Uterus (tissue), 4 donors: ENCODE measurements around the gene PAK1. TPM values are rescaled to one million over a fixed set of nuclear protein-coding genes. Genes with fewer than 3 reads are reported as not detected.
"Not testable (repeated sequence)": the region's sequence is repeated elsewhere in the genome, so short reads cannot be mapped to it uniquely, and the experiment has no call there.

ENCODE experiments used
- DNase-seq, 2 donors: peaks; one replicate each; pipeline ENCODE4 v3.0.0-alpha.2; 2019 to 2020
- H3K27ac ChIP-seq, 2 donors: fragments of 200-600 bp; sonication (generic); 1 replicate in 1 of 2; 2 replicates in 1 of 2; pipeline ENCODE4 v1.5.1; 2016 to 2018
- H3K27me3 ChIP-seq, 2 donors: fragments of 200-600 bp; sonication (generic); one replicate each; pipeline ENCODE4 v1.5.1; 2018 to 2019; ENCODE audit warnings: control low read depth in 1 of 2
- H3K36me3 ChIP-seq, 2 donors: fragments of 200-600 bp; sonication (generic); one replicate each; pipeline ENCODE4 v1.5.1; 2019; ENCODE audit warnings: control low read depth in 1 of 2
- H3K4me1 ChIP-seq, 2 donors: fragments of 200-600 bp; sonication (generic); one replicate each; pipeline ENCODE4 v1.5.1; 2018 to 2019; ENCODE audit warnings: control low read depth in 1 of 2
- H3K4me3 ChIP-seq, 2 donors: fragments of 200-600 bp; sonication (generic); 1 replicate in 1 of 2; 2 replicates in 1 of 2; pipeline ENCODE4 v1.5.1; 2018 to 2019; ENCODE audit warnings: mild to moderate bottlenecking in 1 of 2
- H3K9me3 ChIP-seq, 2 donors: fragments of 200-600 bp; sonication (generic); one replicate each; pipeline ENCODE4 v1.5.1; 2019; ENCODE audit warnings: control low read depth in 1 of 2
- CTCF ChIP-seq, 4 experiments: fragments of 200-600 bp in 2 of 4; fragments of 450-650 bp in 2 of 4; sonication (generic) in 2 of 4; IDR thresholded peaks; one replicate each; pipeline ENCODE4 v1.5.1; 2016 to 2019; ENCODE audit warnings: antibody characterized with exemption in 4 of 4, mild to moderate bottlenecking in 2 of 4, moderate library complexity in 1 of 4
- POLR2A ChIP-seq, 2 donors: fragments of 450-650 bp; IDR thresholded peaks; one replicate each; pipeline ENCODE4 v1.6.1; 2016; ENCODE audit warnings: antibody characterized with exemption in 2 of 2, mild to moderate bottlenecking in 1 of 2, moderate library complexity in 1 of 2
- intact Hi-C: fragments of 100-400 bp; cut with DNase I; formaldehyde crosslinking; loops from one replicate; pipeline ENCODE4 v1.15.1; 2023; ENCODE audit warnings: low total_unique reads
- total RNA-seq, 4 donors: library from RNA; depleted of rRNA in 3 of 4; stranded (reverse); fragments of >200 nt in 3 of 4; gene quantifications; one replicate each; pipeline versions ENCODE4 v1.1.0 to v1.2.4, GENCODE V29; 2014 to 2023
- donor health status: DM: yes; HTN: yes; CAD: no.

PAK1 gene
- total RNA-seq, 4 donors from 2014 or later: 17.4 to 55.2 (median 35.7) TPM

- TF ChIP-seq POLR2A (IDR thresholded peaks at IDR 0.05) (no peak), CTCF (IDR thresholded peaks at IDR 0.05) (no peak)
- H3K9me3 ChIP-seq: no peaks in the 10 kb centered on the region
- peaks cover 0 to 4% of the 10 kb centered on the region in 2 donors for H3K4me1 ChIP-seq
- H3K27me3 ChIP-seq: no peaks in the 10 kb centered on the region
- H3K36me3 ChIP-seq: no peaks in the 10 kb centered on the region
- intact Hi-C loops: no loop called here
- no peak overlapping the region for H3K27ac ChIP-seq
- no peak overlapping the region for H3K4me3 ChIP-seq
- DNase-seq: no peak
Measured at GRCh38 chr11:77392842-77393241, 81.1 kb downstream of the PAK1 start.

GRCh38 chr11:77387701-77388100 is 86.2 kb downstream of the PAK1 start:
- TF ChIP-seq CTCF (IDR thresholded peaks at IDR 0.05): no peak
- no peak for TF ChIP-seq POLR2A (IDR thresholded peaks at IDR 0.05)
- H3K27me3 ChIP-seq: no peaks in the 10 kb centered on the region
- peaks cover 0 to 4% of the 10 kb centered on the region in 2 donors for H3K4me1 ChIP-seq
- no peak overlapping the region for H3K27ac ChIP-seq
- no peak for DNase-seq
- H3K9me3 ChIP-seq: no peaks in the 10 kb centered on the region
- H3K36me3 ChIP-seq: no peaks in the 10 kb centered on the region
- intact Hi-C loops: no loop called here
- H3K4me3 ChIP-seq: no peak overlapping the region

- no peak for TF ChIP-seq CTCF (IDR thresholded peaks at IDR 0.05)
- TF ChIP-seq POLR2A (IDR thresholded peaks at IDR 0.05): no peak
- Histone ChIP-seq H3K9me3 (no peaks in the 10 kb centered on the region), H3K4me1 (no peaks in the 10 kb centered on the region), H3K4me3 (no peak overlapping the region), H3K27ac (peak overlapping the region in 1 of 2 donors; percentile 55), H3K36me3 (no peaks in the 10 kb centered on the region), H3K27me3 (no peaks in the 10 kb centered on the region)
- DNase-seq: no peak
- intact Hi-C loops: no loop called here
Measured at GRCh38 chr11:77386178-77386577, 87.7 kb downstream of the PAK1 start.

GRCh38 chr11:77385255-77385771 is 88.6 kb downstream of the PAK1 start:
- H3K9me3 ChIP-seq, DNase-seq, intact Hi-C loops, H3K36me3 ChIP-seq, H3K4me1 ChIP-seq, H3K4me3 ChIP-seq, H3K27me3 ChIP-seq, H3K27ac ChIP-seq: not testable (repeated sequence)

- H3K4me3 ChIP-seq: no peak overlapping the region
- DNase-seq: no peak
- TF ChIP-seq POLR2A (IDR thresholded peaks at IDR 0.05) (no peak), CTCF (IDR thresholded peaks at IDR 0.05) (no peak)
- no peaks in the 10 kb centered on the region for H3K4me1 ChIP-seq
- no peaks in the 10 kb centered on the region for H3K36me3 ChIP-seq
- H3K27me3 ChIP-seq: no peaks in the 10 kb centered on the region
- H3K9me3 ChIP-seq: no peaks in the 10 kb centered on the region
- intact Hi-C loops: no loop called here
- H3K27ac ChIP-seq: no peak overlapping the region
Measured at GRCh38 chr11:77384571-77384970, 89.3 kb downstream of the PAK1 start.

- H3K36me3 ChIP-seq, H3K27ac ChIP-seq, H3K4me3 ChIP-seq, intact Hi-C loops, H3K4me1 ChIP-seq, H3K27me3 ChIP-seq, DNase-seq, H3K9me3 ChIP-seq: not testable (repeated sequence)
Measured at GRCh38 chr11:77383349-77383748, 90.5 kb downstream of the PAK1 start.
